Aorta (tissue), 5 donors: ENCODE results near the gene ITPK1. TPM values are rescaled to one million over a fixed set of nuclear protein-coding genes. Genes with fewer than 3 reads are reported as not detected.

Experiments used
- ATAC-seq: fragments of 200-7000 bp; cut with Tn5 transposase; one replicate; pipeline ENCODE4 v1.9.1; 2022; ENCODE audit warnings: moderate library complexity; ENCODE audit not compliant: low FRiP score
- DNase-seq, 2 donors: peaks; one replicate each; pipeline ENCODE4 v3.0.0-alpha.2; 2020
- H3K27ac ChIP-seq, 2 donors: one replicate each; pipeline ENCODE4 v1.5.1; 2013; ENCODE audit warnings: low read length in 2 of 2, mild to moderate bottlenecking in 2 of 2, moderate library complexity in 2 of 2, control low read depth in 1 of 2, inconsistent platforms in 1 of 2, low read depth in 1 of 2
- H3K27me3 ChIP-seq, 2 donors: one replicate each; pipeline ENCODE4 v1.6.1; 2013; ENCODE audit warnings: control low read depth in 1 of 2, low read length in 1 of 2, mild to moderate bottlenecking in 1 of 2, moderate library complexity in 1 of 2; ENCODE audit not compliant: insufficient read depth in 2 of 2, control insufficient read depth in 1 of 2
- H3K36me3 ChIP-seq, 2 donors: one replicate each; pipeline ENCODE4 v1.6.1; 2013; ENCODE audit warnings: control low read depth in 1 of 2, low read length in 1 of 2, mild to moderate bottlenecking in 1 of 2; ENCODE audit not compliant: insufficient read depth in 2 of 2, control insufficient read depth in 1 of 2
- H3K4me1 ChIP-seq, 2 donors: one replicate each; pipeline ENCODE4 v1.6.1; 2013; ENCODE audit warnings: low read length in 2 of 2, control low read depth in 1 of 2, mild to moderate bottlenecking in 1 of 2, moderate library complexity in 1 of 2; ENCODE audit not compliant: insufficient read depth in 2 of 2, control insufficient read depth in 1 of 2
- H3K4me3 ChIP-seq, 2 donors: one replicate each; pipeline ENCODE4 v1.5.1; 2013; ENCODE audit warnings: low read length in 2 of 2, control low read depth in 1 of 2, mild to moderate bottlenecking in 1 of 2
- H3K9me3 ChIP-seq: one replicate; pipeline ENCODE4 v1.6.1; 2013; ENCODE audit warnings: mild to moderate bottlenecking, low read length; ENCODE audit not compliant: control insufficient read depth
- WGBS, 2 donors: extraction: QIAGEN DNeasy Blood & Tissue Kit; methylation state at CpG; one replicate each; pipeline ENCODE4 v1.1.7; 2013; 5-methylcytosine and 5-hydroxymethylcytosine counted together
- intact Hi-C, 2 donors: fragments of 100-400 bp; cut with DNase I; formaldehyde crosslinking; loops; one replicate each; pipeline versions ENCODE4 v1.14.2 to v1.15.0; 2022
- polyA plus RNA-seq, 2 donors: library from polyadenylated mRNA; stranded (reverse); fragments of 200-250 nt; gene quantifications; one replicate each; pipeline ENCODE4 v1.2.3, GENCODE V29; 2013
- total RNA-seq, 2 donors: library from RNA; stranded (reverse); fragmentation: NEBNext Ultra II Directional; extraction: Animal tissue kit (Norgen Biotek cat#: 25700); gene quantifications; one replicate each; pipeline ENCODE4 v1.2.1, GENCODE V29; 2021
- donor health status: healthy with polysubstance abuse.
- donor health status: Bipolar disorder and iron deficiency.
- donor health status: DM: no; HTN: no; CAD: no.
- donor health status: DM: no; HTN: no; CAD: no.
- donor health status: DM: yes; HTN: yes; CAD: no.

ITPK1 gene
- total and polyA plus RNA-seq, 4 donors = 39.7 to 69.5 (median 54.2) TPM

DNA sequence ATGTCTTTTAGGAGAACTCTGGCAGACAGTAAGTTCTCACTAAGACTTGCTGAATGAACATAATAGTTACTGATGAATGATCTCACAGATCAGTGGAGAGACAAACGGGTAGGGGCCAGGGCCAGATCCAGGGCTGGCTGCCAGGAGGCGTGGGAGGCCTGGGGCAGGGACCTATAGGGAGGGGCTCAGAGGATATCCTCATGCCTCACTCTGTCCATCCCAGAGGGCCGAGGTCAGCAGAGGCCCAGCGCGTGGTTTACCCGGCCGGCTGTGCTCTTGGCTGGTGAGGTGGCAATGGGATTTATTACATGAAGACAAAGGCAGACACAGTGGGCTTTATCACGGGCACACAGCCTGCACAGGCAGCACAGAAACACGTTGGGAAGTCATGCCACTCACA lies 107.3 kb downstream of the ITPK1 start:
- WGBS, 2 donors = 78 to 81% methylated on average over 9 of the region's 9 CpGs
- no peaks in the 10 kb centered on the region for H3K9me3 ChIP-seq
- no peaks in the 10 kb centered on the region for H3K27me3 ChIP-seq
- H3K4me3 ChIP-seq = no peak overlapping the region
- peaks cover 0 to 1% of the 10 kb centered on the region in 2 donors for H3K4me1 ChIP-seq
- DNase-seq = no peak
- H3K27ac ChIP-seq = no peak overlapping the region
- ATAC-seq = no peak
- intact Hi-C loops = no loop called here
- no peaks in the 10 kb centered on the region for H3K36me3 ChIP-seq

DNA sequence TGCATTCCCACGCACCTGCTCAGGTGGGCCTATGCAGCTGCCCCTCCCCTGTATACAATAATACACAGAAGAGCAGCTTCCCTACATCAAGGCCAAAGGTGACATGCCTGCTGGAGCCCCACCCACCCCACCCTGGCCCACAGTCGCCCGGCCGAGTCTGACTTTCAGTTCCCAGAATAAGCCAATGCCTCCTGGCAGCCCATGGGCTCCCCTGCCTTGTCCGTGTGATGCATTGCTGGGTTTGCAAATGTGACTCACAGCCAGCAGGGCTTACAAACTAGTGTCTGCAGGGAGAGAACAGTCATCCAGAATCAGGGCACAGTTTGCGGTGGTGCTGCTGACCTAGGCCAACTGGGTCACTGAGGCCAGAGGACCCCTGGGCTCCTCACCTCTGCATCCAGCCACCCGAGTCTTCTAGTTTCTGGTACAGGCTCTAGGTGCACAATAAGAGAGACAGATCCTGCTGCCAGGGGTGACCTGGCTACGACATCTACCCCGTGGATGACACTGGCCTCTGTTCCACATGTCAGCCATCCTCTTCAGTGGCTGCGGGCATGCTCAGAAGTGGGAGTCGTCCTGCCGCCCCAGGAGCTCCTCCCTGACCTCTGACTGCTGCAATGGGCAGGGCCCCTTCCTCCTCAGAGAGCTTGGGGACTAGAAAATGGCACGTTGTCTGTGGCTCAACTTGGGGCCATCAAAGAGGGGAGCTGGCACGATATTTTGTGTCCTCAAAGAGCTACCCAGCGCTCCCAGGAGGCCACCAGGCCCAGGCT lies 108.3 kb downstream of the ITPK1 start:
- intact Hi-C loops = no loop called here
- no peaks in the 10 kb centered on the region for H3K9me3 ChIP-seq
- peak overlapping the region in 1 of 2 donors; percentile 7 for H3K27ac ChIP-seq
- no peak overlapping the region for H3K4me3 ChIP-seq
- no peaks in the 10 kb centered on the region for H3K36me3 ChIP-seq
- DNase-seq = peak; percentile 81 to 83
- peak; percentile 41 for ATAC-seq
- no peaks in the 10 kb centered on the region for H3K4me1 ChIP-seq
- no peaks in the 10 kb centered on the region for H3K27me3 ChIP-seq
- WGBS, 2 donors = 54 to 56% methylated on average over 15 of the region's 15 CpGs

DNA sequence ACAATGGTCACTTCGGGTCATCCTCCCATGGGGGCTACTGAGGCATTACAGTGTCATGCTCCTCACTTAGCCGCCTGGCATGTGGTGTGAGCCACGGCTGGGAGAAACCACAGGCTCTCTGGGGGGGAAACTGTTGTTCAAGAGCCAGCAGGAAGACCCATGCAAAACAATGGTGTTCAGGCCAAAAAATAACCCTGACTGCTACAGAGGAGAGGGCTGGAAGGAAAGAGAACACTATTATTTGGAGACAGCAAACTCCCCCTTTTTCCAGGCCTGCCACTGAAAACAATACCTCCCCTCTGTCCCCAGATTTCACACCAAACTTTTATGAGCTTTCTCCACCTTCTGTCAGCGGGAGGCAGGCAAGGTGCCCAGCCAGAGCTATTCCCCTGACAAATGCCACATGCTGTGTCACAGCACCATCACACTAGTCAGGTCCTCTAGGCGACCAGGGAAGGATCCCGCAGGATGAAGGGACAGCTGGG lies 109.1 kb downstream of the ITPK1 start:
- DNase-seq = no peak
- Histone ChIP-seq H3K4me3 (no peak overlapping the region), H3K27me3 (no peaks in the 10 kb centered on the region), H3K9me3 (no peaks in the 10 kb centered on the region), H3K27ac (peak overlapping the region in 1 of 2 donors; percentile 7), H3K4me1 (no peaks in the 10 kb centered on the region), H3K36me3 (no peaks in the 10 kb centered on the region)
- no peak for ATAC-seq
- WGBS, 2 donors = 71 to 79% methylated on average over 6 of the region's 6 CpGs
- intact Hi-C loops = no loop called here

DNA sequence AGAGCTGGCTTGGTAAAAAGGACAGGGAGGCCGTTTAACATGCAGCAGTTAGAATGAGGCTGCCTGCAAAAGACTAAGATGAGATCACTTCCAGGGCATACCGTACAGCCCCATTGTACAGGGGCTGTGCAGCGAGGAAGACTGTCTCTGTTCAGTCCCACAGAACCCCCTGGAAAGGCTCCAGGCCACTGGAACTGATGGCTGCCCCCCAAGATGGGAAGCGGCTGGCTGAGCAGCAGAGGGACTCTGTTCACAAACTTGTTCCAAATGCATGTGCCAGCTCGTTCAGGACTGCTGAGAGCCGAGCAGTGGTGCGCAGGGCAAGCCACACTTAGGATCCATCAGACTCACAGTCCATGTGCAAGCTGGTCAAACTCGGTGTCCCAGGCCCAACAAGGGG lies 109.9 kb downstream of the ITPK1 start:
- 10 to 12% methylated on average over 8 of the region's 8 CpGs for WGBS, 2 donors
- DNase-seq = no peak
- Histone ChIP-seq H3K9me3 (no peaks in the 10 kb centered on the region), H3K4me1 (no peaks in the 10 kb centered on the region), H3K36me3 (no peaks in the 10 kb centered on the region), H3K27ac (no peak overlapping the region), H3K4me3 (no peak overlapping the region), H3K27me3 (no peaks in the 10 kb centered on the region)
- intact Hi-C loops = no loop called here
- ATAC-seq = peak; percentile 5

DNA sequence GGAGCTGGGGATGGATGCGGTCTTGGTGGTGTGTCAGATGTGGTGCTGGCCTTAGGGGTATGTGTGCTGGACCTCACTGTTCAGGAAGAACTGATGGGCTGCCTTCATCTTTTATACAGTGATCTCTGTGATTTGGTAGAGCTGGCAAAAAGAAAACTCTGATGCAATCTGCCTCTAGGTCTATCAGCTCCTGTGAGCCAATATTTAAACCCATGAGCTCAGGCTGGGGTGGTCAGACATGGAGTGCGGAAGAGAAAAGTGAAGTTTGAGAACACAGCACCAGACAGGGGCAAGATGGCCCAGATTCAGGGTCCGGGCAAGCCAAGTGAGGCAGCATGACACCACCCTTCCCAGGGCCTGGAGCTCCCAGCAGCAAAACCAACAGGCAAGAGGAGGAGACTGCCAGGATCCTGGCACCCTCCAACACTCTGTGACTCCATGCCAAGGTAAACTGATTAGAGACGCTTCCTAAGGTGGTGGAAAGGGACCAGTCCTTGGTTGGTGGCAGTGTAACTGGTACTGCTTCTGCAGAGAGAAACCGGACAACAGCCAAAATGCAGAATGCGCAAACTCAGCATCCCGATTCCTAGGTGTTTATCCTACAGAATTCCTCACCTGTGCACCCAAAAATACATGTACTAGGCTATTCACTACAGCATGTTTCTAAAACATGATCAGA lies 110.5 kb downstream of the ITPK1 start:
- ATAC-seq = no peak
- Histone ChIP-seq H3K4me3 (no peak overlapping the region), H3K27me3 (no peaks in the 10 kb centered on the region), H3K4me1 (no peaks in the 10 kb centered on the region), H3K36me3 (no peaks in the 10 kb centered on the region), H3K9me3 (no peaks in the 10 kb centered on the region), H3K27ac (no peak overlapping the region)
- intact Hi-C loops = no loop called here
- WGBS, 2 donors = 46 to 55% methylated on average over 7 of the region's 7 CpGs
- no peak for DNase-seq

DNA sequence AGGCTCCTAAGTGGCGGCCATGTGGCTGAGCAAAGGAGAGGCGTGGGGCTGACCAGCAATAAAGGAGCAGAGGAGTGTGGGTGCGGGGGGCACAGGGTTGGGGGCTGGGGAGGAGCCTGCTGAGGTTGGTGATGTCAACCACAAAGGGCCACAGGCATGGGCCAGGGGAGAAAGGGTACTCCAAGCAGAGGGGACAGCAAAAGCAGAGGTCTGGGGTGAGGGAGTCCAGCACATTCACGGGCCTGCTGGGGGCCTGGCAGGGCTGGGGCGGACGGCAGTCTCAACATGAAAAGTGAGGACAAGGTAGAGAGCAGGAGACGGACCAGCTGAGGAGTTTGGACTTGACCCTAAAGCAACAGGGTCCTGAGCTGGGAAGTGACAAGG lies 111.0 kb downstream of the ITPK1 start:
- no peaks in the 10 kb centered on the region for H3K9me3 ChIP-seq
- no peaks in the 10 kb centered on the region for H3K36me3 ChIP-seq
- no peak for DNase-seq
- ATAC-seq = no peak
- H3K4me1 ChIP-seq = no peaks in the 10 kb centered on the region
- intact Hi-C loops = no loop called here
- no peak overlapping the region for H3K27ac ChIP-seq
- H3K4me3 ChIP-seq = no peak overlapping the region
- no peaks in the 10 kb centered on the region for H3K27me3 ChIP-seq
- 82 to 86% methylated on average over 7 of the region's 7 CpGs for WGBS, 2 donors

DNA sequence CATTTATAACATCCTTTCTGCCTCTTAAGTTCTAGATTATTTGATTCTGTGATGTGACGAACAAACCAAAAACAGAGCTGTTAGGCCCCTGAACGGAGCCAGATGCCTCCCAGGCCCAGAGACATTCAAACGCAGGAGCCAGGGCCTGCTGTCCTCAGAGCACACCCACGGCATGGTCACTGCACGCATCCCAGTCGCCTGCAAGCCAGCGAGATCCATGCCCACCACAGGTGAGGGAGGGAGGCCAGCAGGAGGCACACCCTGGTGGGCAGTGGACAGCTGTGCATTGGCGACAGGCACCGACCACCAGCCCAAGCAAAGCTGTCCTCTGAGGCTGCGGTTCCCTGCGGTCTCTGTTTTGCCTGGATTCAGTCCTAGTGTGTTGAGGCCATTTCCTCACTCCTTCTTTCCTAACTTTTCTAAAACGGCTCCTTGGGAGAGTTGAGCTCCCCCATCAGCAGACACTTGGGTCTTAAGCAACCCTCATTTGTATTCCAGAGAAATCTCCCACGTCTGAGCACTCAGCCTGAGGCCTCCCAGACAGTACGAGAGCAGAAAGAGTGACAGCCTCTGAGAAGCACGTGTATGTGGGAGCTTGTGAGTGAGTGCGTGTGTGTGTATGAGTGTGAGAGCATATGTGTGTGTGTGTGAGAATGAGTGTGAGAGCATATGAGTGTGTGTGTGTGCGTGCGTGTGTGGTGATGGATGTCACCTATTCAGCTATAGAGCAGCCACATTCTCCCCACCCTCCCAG lies 111.6 kb downstream of the ITPK1 start:
- H3K27ac ChIP-seq = no peak overlapping the region
- ATAC-seq (no peak), DNase-seq (no peak)
- intact Hi-C loops = no loop called here
- no peaks in the 10 kb centered on the region for H3K4me1 ChIP-seq
- 72 to 76% methylated on average over 18 of the region's 18 CpGs for WGBS, 2 donors
- H3K4me3 ChIP-seq = no peak overlapping the region
- no peaks in the 10 kb centered on the region for H3K9me3 ChIP-seq
- no peaks in the 10 kb centered on the region for H3K36me3 ChIP-seq
- no peaks in the 10 kb centered on the region for H3K27me3 ChIP-seq

DNA sequence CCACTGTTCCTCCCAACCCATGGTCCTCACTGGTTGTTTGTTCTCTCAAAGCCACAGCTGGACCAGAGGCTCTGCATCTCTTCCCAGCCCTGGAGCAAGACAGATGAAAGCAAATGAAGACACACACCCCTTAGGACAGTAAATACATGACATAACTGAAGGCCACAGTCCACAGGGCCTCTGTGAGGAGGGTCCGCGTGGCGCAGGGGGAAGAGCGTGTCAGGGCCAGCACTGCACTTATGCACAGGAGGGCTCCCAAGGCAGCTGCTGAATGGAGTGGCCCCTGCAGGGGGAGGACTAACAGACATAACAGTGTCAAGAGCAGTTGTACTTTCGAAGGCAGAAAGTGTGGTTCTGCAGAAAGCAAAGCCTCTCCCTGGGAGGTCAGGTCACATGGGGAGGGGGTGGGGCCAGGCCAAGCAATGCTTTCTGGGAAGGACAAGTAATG lies 112.8 kb downstream of the ITPK1 start:
- no peak overlapping the region for H3K27ac ChIP-seq
- WGBS, 2 donors = 95 to 96% methylated on average over 5 of the region's 5 CpGs
- no peaks in the 10 kb centered on the region for H3K4me1 ChIP-seq

More for the DNA sequence above, 112.8 kb downstream of the ITPK1 start:
- intact Hi-C loops = no loop called here
- Histone ChIP-seq H3K9me3 (no peaks in the 10 kb centered on the region), H3K36me3 (no peaks in the 10 kb centered on the region), H3K4me3 (no peak overlapping the region), H3K27me3 (no peaks in the 10 kb centered on the region)
- ATAC-seq (no peak), DNase-seq (no peak)
